ENCODE measurements around the gene SAMD10.

The SAMD10 gene

DNA sequence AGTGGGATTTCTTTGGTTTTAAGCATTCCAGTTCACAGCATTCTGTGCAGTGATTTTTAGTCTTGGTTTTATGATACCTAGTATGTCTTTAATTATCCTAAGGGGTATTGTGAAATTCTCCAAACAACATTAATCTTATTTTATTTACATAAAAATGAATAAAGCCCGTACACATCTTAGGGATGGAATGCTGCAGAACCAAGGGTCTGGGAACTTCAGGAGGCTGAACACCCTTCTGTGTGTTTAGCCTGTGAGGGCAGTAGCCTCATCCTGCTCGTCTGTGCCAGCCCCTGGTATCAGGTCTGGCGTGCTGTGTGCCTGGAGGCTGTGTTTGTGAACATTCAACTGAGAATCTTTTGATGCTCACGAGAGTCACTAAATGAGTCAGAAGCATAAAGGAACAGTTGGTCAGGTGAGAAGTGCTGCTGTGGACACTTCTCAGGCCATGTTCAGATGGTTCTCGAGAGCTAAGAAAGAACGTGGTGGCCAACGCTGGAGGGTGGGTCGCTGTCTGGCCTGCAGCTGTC is 31.3 kb upstream of the SAMD10 start:
- H3K4me3 ChIP-seq (ENCODE audit: low read depth, low read length), result no peak overlapping the region
- DNase-seq (ENCODE audit: low read depth), result no peak
- TF ChIP-seq CTCF (IDR thresholded peaks at IDR 0.05; ENCODE audit: low read depth, low read length, missing control alignments), result no peak

DNA sequence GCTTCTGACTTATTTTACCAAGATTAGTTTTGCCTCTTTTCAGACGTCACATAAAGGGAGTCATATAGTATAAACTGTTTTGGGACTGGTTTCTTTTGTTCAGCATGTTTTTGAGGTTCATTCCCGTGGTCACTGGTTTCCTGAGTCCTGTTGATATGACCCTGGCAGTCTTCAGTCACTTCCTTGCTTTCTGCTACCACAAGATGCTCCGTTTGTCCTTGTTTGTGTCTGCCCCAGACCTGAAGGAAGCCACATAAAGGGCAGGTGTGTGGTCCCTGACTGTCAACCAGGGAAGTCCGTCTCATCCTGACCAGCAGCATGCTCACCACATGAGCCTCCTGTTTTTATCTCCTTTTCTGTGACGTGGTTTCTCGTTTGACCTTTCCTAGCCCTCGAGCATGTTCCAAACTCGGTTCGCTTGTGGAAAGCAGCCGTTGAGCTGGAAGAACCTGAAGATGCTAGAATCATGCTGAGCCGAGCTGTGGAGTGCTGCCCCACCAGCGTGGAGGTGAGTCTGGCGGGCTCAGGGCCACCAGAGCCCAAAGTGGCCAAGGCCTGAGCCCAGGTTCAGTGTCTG is 30.5 kb upstream of the SAMD10 start:
- no peak overlapping the region for H3K4me3 ChIP-seq (ENCODE audit: low read depth, low read length)
- DNase-seq (ENCODE audit: low read depth), result no peak
- TF ChIP-seq CTCF (IDR thresholded peaks at IDR 0.05; ENCODE audit: low read depth, low read length, missing control alignments), result no peak

- TF ChIP-seq CTCF (IDR thresholded peaks at IDR 0.05; ENCODE audit: low read depth, low read length, missing control alignments), result no peak
- no peak overlapping the region for H3K4me3 ChIP-seq (ENCODE audit: low read depth, low read length)
- DNase-seq (ENCODE audit: low read depth), result no peak
Observed at GRCh38 chr20:64006902-64007301, 27.5 kb upstream of the SAMD10 start.

DNA sequence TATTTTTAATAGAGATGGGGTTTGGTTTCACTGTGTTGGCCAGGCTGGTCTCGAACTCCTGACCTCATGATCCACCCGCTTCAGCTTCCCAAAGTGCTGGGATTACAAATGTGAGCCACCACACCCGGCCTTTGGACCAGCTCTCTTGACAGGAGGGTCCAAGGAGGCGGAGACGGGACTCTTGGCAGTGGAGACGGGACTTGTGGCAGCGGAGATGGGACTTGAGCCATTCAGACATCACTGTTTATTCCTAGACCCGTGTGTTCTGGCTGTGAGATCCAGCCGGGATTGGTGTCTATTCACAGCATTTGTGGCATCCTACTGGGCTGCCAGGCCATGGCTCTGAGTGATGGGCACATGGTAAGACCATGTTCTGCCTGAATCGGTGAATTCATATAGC is 27.0 kb upstream of the SAMD10 start:
- H3K4me3 ChIP-seq (ENCODE audit: low read depth, low read length), result no peak overlapping the region
- DNase-seq (ENCODE audit: low read depth), result no peak
- TF ChIP-seq CTCF (IDR thresholded peaks at IDR 0.05; ENCODE audit: low read depth, low read length, missing control alignments), result no peak

DNA sequence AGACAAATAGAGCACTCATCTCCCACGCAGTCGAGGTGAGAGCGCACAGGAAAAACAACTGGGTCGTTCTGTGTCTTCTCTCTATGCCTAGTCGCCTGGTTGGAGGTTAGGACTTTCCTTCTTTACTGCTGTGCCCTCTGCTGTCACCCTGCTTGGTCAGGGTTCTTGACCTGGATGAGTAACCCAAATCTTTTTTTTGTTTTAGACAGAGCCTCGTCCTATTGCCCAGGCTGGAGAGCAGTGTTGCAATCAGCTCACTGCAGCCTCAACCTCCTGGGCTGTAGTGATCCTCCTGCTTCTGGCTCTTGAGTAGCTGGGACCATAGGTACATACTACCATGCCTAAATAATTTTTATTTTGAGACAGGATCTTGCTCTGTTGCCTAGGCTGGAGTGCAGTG is 26.0 kb upstream of the SAMD10 start:
- no peak for TF ChIP-seq CTCF (IDR thresholded peaks at IDR 0.05; ENCODE audit: low read depth, low read length, missing control alignments)

DNA sequence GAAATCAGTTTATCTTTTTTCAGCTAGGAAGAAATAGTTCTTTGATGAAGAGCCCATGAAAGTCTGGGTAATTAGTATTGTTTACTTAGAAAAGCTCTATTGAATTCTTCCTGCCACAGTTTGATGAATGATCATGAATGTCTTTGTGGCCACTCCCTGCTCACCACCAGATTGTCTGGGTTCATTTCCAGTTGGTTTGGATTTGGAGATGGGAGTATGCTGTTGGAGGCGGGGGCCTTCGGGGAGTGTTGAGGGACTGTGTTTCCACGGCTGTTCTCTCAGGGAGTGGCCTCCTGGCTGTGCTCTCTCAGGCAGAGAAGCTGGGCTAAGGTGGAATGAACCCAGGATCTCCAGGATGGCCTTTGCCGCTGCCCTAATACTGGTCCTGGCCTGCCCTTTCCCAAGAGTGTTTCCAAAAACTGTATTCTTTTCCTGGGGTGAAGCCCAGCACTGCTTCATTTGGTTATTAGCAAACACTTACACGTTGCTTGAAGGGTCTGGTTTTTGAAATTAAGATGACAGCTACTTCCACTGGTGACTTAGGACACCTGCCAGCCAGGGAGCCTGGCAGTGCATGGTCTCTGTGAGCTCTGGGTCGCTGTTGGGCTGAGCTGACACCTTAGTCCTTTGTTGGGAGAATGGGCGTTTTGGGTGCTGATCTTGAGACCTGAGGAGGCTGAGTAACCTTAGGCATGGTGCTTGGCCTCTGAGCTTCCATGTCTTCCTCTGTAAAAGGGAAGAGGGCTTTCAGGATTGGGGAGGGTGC is 24.7 kb upstream of the SAMD10 start:
- no peak for DNase-seq (ENCODE audit: low read depth)
- no peak overlapping the region for H3K4me3 ChIP-seq (ENCODE audit: low read depth, low read length)
- TF ChIP-seq CTCF (IDR thresholded peaks at IDR 0.05; ENCODE audit: low read depth, low read length, missing control alignments), result no peak

More for the DNA sequence above, 26.0 kb upstream of the SAMD10 start:
- no peak overlapping the region for H3K4me3 ChIP-seq (ENCODE audit: low read depth, low read length)
- DNase-seq (ENCODE audit: low read depth), result no peak

All from GM12864 (cell line).